Stimulated activated CD4-positive, alpha-beta T cell treated with anti-CD3 and anti-CD28 coated beads, Interleukin-15, amount 100 ng/mL, for 1 hour (primary cell): Measurements from ENCODE around the gene DNLZ.
"Not testable (repeated sequence)": the region's sequence is repeated elsewhere in the genome, so short reads cannot be mapped to it uniquely, and the experiment has no call there.

Experiments used
- DNase-seq, 2 donors: peaks; one replicate each; pipeline ENCODE4 v3.0.0-alpha.2; 2020; ENCODE audit warnings: low read depth in 1 of 2, low spot score in 1 of 2

DNLZ gene

GRCh38 chr9:136332482-136332983, 31.0 kb downstream of the DNLZ start:
- no peak for DNase-seq

GRCh38 chr9:136331556-136332481, 31.7 kb downstream of the DNLZ start:
- DNase-seq: no peak

GRCh38 chr9:136331030-136331429, 32.5 kb downstream of the DNLZ start:
- no peak for DNase-seq

GRCh38 chr9:136330406-136330990, 33.0 kb downstream of the DNLZ start:
- no peak for DNase-seq

- no peak for DNase-seq
These were observed 33.7 kb downstream of the DNLZ start for GRCh38 chr9:136329636-136330405.

- no peak for DNase-seq
These were observed 34.3 kb downstream of the DNLZ start for GRCh38 chr9:136329211-136329627.

- DNase-seq: no peak
These were observed 34.9 kb downstream of the DNLZ start for GRCh38 chr9:136328622-136329041.

- no peak for DNase-seq
These were observed 35.4 kb downstream of the DNLZ start for GRCh38 chr9:136328011-136328621.

- peak; percentile 12 to 43 for DNase-seq
These were observed 36.1 kb downstream of the DNLZ start, which contains the start of gene GPSM1 for GRCh38 chr9:136327304-136327974. Gene GPSM1 (plus strand): TSS chr9:136327539. CDS start chr9:136327696, 157 bp downstream.

- no peak for DNase-seq
These were observed 36.7 kb downstream of the DNLZ start for GRCh38 chr9:136326761-136327303.

GRCh38 chr9:136326061-136326760, 37.3 kb downstream of the DNLZ start:
- DNase-seq: no peak

- DNase-seq: no peak
These were observed 38.2 kb downstream of the DNLZ start for GRCh38 chr9:136325358-136325757.

GRCh38 chr9:136324501-136325300, 38.8 kb downstream of the DNLZ start:
- DNase-seq: no peak

- no peak for DNase-seq
These were observed 40.2 kb downstream of the DNLZ start for GRCh38 chr9:136323371-136323789.

- no peak for DNase-seq
These were observed 40.7 kb downstream of the DNLZ start for GRCh38 chr9:136322756-136323330.

- no peak for DNase-seq
These were observed 42.0 kb downstream of the DNLZ start for GRCh38 chr9:136321561-136321960.

GRCh38 chr9:136320972-136321371, 42.6 kb downstream of the DNLZ start:
- DNase-seq: not testable (repeated sequence)

GRCh38 chr9:136319955-136320354, 43.6 kb downstream of the DNLZ start:
- not testable (repeated sequence) for DNase-seq
